IMR-90 (cell line): ENCODE results near the gene ATP10D.

Experiments used
- CTCF ChIP-seq: conservative IDR thresholded peaks from 2 replicates; pipeline ENCODE4 v1.5.1; 2012; ENCODE audit warnings: mild to moderate bottlenecking, low read depth, low read length, improper control_type of control experiment
- NFE2L2 ChIP-seq: fragments of 150-350 bp; IDR thresholded peaks from 2 replicates; pipeline ENCODE4 v1.6.1; 2016; ENCODE audit warnings: low read depth, mild to moderate bottlenecking, low read length
- POLR2A ChIP-seq: IDR thresholded peaks from 2 replicates; pipeline ENCODE4 v1.6.1; 2012; ENCODE audit warnings: mild to moderate bottlenecking, low read depth, low read length
- RAD21 ChIP-seq: IDR thresholded peaks from 2 replicates; pipeline ENCODE4 v1.6.1; 2012; ENCODE audit warnings: low read length, improper control_type of control experiment
- RCOR1 ChIP-seq: IDR thresholded peaks from 2 replicates; pipeline ENCODE4 v1.6.1; 2012; ENCODE audit warnings: mild to moderate bottlenecking, low read length, improper control_type of control experiment; ENCODE audit not compliant: insufficient replicate concordance
- SMC3 ChIP-seq: fragments of 150-350 bp; IDR thresholded peaks from 2 replicates; pipeline ENCODE4 v1.6.1; 2016; ENCODE audit warnings: low read depth, mild to moderate bottlenecking, antibody characterized with exemption, low read length, moderate library complexity

GRCh38 chr4:47482326-47482725 lies 2.7 kb upstream of the ATP10D start:
- no peak for TF ChIP-seq CTCF
- TF ChIP-seq NFE2L2, result no peak
- TF ChIP-seq POLR2A, result no peak
- no peak for TF ChIP-seq RAD21
- no peak for TF ChIP-seq RCOR1
- no peak for TF ChIP-seq SMC3
